ENCODE results near the gene KRT15.

KRT15 gene

DNA sequence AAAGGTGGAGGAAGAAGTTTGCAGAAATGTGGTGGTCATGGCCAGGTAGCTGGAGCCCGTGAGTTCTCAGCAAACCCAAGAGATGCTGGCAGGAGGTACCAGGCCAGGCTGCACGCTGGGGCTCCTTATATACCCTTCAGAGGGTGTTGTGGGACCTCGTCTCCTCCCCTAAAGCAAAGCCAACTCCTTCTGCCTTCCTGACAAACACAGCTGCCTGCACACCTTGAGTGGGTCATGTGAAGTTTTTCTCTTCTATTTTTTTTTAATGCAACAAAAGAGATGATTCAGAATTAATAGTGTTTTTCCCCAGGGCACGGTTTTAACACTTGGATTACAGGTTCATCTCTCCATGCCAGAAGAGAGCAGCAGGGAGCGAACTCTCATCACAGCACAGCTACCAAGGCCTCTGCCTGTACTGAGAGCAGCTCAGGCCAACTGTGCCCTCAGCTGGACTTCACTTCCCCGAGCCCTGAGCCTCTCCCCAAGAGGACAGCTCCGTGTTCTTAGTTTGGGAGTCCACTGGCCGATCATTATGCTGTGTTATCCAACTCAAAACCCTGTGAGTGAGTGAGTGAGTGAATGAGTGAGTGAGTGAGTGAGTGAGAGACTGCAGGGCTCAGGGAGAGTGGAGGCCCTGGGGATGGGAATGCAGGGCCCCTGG is at the start of gene KRT15:
KRT15 (minus strand) TSS at position 102 of the 661 bp plus-strand sequence; CDS start at position 39, 63 bp downstream.
- no peak within 1 kb of the TSS for H3K4me3 ChIP-seq (ENCODE audit: low read depth, low read length)

GRCh38 chr17:41567317-41567716 is 48.6 kb upstream of the KRT15 start:
- H3K4me3 ChIP-seq (ENCODE audit: low read depth, low read length) = no peak overlapping the region

DNA sequence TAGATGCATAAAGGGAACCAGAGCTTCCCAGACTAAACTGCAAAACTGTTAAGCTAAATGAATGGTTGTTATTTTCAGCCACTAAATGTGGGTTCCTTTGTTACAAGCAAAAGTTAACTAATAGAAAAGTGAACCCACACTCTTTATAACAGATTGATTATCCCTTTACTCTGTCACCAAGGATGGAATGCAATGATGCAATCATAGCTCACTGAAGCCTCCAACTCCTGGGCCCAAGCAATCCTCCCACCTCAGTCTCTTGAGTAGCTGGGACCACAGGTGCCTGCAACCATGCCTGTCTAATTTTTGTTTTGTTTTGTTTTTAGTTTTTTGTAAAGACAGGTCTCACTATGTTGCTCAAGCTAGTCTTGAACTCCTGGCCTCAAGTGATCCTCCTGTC is 46.6 kb upstream of the KRT15 start:
- no peak overlapping the region for H3K4me3 ChIP-seq (ENCODE audit: low read depth, low read length)

- H3K4me3 ChIP-seq (ENCODE audit: low read depth, low read length) = no peak overlapping the region
These were observed 45.0 kb upstream of the KRT15 start for GRCh38 chr17:41563607-41564170.

- H3K4me3 ChIP-seq (ENCODE audit: low read depth, low read length) = no peak overlapping the region
These were observed 42.9 kb upstream of the KRT15 start for GRCh38 chr17:41561554-41561953.

- H3K4me3 ChIP-seq (ENCODE audit: low read depth, low read length) = no peak overlapping the region
These were observed 40.9 kb upstream of the KRT15 start for GRCh38 chr17:41559548-41559947.

DNA sequence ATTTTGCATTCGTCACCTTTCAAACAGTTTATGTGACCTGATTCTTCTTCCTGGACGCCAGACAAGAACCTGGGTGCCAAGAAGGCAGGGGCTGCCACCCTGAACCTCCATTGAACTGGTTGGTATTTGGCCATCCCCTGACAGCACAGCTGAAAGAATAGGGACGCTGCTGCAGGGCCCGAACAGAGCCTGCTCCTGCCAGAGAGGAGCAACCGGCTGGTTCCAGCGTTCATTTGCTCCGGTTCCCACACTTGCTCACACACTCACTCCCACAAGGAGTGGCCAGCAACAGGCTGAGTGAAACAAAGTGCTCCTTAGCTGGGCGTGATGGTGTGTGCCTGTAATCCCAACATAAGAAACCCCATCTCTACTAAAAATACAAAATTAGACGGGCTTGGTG is 38.2 kb upstream of the KRT15 start:
- no peak overlapping the region for H3K4me3 ChIP-seq (ENCODE audit: low read depth, low read length)

- H3K4me3 ChIP-seq (ENCODE audit: low read depth, low read length) = no peak overlapping the region
These were observed 37.6 kb upstream of the KRT15 start for GRCh38 chr17:41556306-41556705.

- H3K4me3 ChIP-seq (ENCODE audit: low read depth, low read length) = no peak overlapping the region
These were observed 36.6 kb upstream of the KRT15 start for GRCh38 chr17:41555105-41555887.

- H3K4me3 ChIP-seq (ENCODE audit: low read depth, low read length) = no peak overlapping the region
These were observed 35.4 kb upstream of the KRT15 start for GRCh38 chr17:41553987-41554680.

DNA sequence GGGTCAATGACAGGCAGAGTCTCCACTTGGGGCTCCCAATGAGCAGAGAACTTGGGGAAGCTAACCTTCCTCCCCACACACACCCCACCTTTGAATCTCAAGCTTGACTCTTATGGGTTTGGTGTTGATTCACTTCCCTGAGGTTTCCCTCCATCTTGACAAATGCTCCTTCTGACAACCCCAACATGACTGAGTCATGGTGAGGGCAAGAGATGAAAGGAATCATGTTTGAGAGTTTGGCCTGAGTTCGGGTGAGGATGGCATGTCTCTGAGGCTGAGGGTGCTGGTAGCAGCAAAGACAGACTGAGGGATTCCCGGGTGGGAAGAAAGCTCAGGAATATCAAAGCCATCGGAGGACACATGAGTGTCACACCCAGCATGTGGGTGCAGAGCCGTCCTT is 34.5 kb upstream of the KRT15 start:
- no peak overlapping the region for H3K4me3 ChIP-seq (ENCODE audit: low read depth, low read length)

GRCh38 chr17:41552455-41552854 is 33.8 kb upstream of the KRT15 start:
- no peak overlapping the region for H3K4me3 ChIP-seq (ENCODE audit: low read depth, low read length)

DNA sequence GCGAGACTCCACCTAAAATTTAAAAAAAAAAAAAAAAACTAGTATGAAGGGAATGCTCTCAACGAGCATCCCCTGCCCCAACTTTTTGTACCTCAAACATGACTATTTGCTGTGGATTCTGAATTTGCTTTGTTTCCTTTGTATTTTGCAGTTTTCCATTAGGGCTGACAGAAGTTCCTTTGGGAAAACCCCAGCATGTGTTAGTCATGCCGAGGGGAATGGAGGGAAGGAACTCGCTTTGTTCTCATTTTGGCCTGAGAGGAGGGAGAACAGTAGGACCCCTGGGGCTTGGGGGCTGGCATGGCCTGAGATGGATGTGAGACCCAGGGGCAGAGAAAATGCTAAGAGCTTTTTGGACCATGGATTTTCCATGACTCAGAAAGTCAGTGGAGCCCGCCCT is 32.7 kb upstream of the KRT15 start:
- H3K4me3 ChIP-seq (ENCODE audit: low read depth, low read length) = no peak overlapping the region

DNA sequence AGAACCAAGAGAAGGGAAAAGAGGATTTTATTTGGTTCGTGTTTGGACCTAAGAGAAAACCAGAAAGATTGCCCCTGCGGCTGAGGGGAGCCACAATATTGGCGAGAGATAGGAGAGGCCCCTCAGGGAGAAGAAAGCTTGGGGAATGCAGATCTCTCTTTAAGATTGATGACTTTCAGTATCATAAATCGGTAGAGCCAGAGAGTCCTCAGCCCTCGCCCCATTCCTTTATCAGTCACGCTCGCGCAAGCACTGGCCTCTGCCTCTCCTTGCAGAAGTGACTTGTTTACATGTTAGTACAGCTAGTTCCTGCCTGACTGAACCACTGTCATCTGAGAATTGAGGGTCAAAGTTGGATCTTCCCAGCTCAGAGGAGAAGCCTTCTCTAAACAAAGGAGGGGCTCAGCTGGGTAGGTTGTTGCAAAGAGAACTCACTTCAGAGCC is 30.9 kb upstream of the KRT15 start:
- no peak overlapping the region for H3K4me3 ChIP-seq (ENCODE audit: low read depth, low read length)

DNA sequence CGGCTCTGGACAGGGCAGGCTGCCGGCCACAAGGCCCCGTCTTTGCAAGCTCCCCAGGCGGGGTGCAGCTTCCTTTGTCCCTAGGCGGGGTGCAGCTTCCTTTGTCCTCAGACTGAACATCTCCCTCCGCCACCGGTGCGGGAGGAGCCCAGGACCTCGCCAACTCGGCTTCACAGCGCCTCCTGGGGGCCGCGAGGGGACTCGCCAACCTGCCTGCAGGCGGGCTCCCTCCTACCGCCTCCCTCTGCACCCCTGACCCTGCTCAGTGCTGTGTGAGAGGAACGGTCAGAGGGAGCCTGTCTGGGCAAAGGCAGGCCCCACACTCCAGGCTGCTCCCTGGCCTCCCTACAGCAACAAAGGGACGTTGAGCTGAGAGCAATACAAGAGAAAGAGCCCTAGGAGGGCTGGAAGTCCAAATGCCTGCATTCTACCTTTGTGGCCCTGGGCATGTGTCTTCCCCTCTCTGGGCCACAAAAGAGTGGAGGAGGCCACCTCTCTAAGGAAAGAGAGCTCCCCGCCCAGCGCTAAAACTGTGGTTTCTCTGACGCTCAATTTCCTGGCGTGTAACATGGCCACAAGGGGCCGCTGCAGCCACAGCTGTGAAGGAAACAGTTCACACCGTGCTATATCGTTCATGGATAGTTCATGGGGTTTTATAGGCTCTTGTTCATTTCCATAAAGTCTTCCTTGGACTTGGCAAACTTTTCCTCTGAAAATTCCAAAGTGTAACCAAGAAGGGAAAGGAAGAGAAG is 30.3 kb upstream of the KRT15 start:
- no peak overlapping the region for H3K4me3 ChIP-seq (ENCODE audit: low read depth, low read length)

GRCh38 chr17:41547921-41548843 is 29.5 kb upstream of the KRT15 start:
- no peak overlapping the region for H3K4me3 ChIP-seq (ENCODE audit: low read depth, low read length)

DNA sequence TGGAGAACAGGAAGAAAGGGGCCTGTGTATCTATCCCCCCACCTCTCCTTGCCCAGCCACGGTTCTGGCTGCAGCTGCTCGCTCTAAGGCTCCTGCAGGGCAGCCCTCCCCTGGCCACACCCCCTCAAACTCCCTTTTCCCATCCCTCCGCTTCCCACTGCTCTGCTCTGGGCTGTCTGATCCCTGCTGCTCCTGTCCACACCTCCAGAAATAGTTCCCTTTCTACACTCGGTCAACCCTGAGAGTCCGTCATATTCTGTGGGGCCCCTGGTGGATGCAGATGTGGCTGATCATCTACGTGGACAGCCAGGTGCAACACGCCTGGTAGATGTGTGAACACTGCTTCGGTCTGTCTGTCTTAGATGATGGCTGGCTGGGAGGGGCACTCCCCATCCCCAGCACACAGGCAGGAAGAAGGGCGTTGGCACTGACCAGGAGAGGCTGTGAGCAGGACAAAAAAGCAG is 28.7 kb upstream of the KRT15 start:
- H3K4me3 ChIP-seq (ENCODE audit: low read depth, low read length) = no peak overlapping the region

DNA sequence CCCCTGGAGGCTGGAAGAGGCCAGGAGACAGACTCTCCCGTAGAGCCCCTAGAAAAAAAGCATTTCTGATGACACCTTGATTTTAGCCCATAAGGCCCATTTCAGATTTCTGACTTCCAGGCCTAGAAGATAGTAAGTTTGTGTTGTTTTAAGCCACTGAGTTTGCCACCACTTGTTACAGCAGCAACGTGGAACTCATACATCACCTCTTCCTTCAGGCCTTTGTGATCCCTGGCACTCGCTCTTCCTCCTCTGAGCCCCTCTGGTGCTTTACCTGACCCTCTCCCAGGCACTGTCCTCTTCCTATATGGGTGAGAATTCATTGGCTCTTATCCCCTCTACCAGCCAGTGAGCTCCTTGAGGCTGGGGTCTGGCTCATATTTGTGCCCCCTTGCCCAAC is 28.1 kb upstream of the KRT15 start:
- H3K4me3 ChIP-seq (ENCODE audit: low read depth, low read length) = no peak overlapping the region

- no peak overlapping the region for H3K4me3 ChIP-seq (ENCODE audit: low read depth, low read length)
These were observed 27.2 kb upstream of the KRT15 start for GRCh38 chr17:41545829-41546410.
